GM12874 (cell line): ENCODE measurements around the gene CCND2.

Experiments
- TF ChIP-seq, protein P1 (sequence below): IDR thresholded peaks from 2 replicates; pipeline ENCODE4 v1.5.1; 2011; ENCODE audit warnings: low read depth, mild to moderate bottlenecking, control low read depth, low read length, moderate library complexity; ENCODE audit not compliant: insufficient read depth

Gene CCND2

DNA sequence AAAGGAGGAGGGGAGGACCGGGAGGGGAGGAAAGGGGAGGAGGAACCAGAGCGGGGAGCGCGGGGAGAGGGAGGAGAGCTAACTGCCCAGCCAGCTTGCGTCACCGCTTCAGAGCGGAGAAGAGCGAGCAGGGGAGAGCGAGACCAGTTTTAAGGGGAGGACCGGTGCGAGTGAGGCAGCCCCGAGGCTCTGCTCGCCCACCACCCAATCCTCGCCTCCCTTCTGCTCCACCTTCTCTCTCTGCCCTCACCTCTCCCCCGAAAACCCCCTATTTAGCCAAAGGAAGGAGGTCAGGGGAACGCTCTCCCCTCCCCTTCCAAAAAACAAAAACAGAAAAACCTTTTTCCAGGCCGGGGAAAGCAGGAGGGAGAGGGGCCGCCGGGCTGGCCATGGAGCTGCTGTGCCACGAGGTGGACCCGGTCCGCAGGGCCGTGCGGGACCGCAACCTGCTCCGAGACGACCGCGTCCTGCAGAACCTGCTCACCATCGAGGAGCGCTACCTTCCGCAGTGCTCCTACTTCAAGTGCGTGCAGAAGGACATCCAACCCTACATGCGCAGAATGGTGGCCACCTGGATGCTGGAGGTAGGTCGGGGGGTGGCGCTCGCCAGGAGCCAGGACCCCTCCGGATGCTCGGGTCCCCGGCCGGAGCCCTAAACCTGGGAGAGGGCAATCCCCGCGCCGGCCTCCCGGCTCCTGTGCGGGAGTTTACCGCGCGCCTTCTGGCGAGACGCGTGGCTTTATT is at the start of gene CCND2:
Gene CCND2 (plus strand): TSS at position 111 of the 744 bp plus-strand sequence. CDS start 279 bp downstream, at position 390.
- TF ChIP-seq, protein P1, sequence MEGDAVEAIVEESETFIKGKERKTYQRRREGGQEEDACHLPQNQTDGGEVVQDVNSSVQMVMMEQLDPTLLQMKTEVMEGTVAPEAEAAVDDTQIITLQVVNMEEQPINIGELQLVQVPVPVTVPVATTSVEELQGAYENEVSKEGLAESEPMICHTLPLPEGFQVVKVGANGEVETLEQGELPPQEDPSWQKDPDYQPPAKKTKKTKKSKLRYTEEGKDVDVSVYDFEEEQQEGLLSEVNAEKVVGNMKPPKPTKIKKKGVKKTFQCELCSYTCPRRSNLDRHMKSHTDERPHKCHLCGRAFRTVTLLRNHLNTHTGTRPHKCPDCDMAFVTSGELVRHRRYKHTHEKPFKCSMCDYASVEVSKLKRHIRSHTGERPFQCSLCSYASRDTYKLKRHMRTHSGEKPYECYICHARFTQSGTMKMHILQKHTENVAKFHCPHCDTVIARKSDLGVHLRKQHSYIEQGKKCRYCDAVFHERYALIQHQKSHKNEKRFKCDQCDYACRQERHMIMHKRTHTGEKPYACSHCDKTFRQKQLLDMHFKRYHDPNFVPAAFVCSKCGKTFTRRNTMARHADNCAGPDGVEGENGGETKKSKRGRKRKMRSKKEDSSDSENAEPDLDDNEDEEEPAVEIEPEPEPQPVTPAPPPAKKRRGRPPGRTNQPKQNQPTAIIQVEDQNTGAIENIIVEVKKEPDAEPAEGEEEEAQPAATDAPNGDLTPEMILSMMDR = no peak

DNA sequence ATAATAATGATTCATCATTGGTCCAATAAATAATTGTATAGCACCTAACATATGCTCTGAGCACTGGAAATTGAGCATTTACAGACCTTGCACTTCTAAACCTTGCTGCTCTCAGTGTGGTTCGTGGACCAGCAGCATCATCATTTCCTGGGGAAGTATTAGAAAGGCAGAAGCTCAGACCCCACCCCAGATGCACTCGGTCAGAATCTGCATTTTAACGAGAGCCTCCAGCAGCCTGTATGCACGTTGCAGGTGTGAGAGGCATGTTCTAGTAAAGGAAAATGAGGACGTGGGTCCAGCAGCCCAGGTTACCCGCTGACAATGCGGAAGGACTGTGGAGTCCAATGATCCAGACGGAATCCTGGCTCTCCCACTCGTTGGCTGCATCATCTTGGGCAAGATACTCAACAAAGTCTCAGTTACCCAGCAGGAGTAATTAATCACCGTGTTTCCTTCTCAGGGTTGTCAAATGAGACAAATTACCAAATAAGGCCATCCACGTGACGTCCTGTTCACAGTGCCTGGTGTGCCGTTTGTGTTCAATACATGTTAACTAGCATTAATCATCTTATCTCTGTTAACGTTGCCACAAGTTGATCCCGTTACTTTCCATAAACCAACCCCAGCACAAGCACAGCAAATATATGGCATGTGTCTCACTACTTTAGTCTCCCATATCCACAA is 49.2 kb upstream of the CCND2 start:
- TF ChIP-seq, protein P1 = no peak

DNA sequence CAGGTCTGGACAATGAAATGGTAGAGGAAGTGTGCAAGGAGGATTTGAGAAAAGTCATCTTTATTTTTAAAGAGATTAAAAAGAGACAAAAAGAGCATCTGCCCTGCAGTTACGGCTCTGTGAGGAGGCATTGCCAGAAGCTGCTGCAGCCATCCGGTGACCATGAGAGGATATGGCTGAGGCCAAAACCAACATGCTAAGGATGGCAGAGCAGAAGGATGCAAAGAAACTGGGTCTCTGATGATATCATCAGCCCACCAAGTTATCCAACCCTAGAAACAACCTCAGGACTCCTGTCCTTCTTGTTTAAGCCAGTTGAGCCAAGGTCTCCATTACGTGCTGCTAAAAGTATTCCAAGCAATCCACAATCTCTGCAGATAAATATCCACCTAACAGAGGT is 48.0 kb upstream of the CCND2 start:
- TF ChIP-seq, protein P1 = no peak

DNA sequence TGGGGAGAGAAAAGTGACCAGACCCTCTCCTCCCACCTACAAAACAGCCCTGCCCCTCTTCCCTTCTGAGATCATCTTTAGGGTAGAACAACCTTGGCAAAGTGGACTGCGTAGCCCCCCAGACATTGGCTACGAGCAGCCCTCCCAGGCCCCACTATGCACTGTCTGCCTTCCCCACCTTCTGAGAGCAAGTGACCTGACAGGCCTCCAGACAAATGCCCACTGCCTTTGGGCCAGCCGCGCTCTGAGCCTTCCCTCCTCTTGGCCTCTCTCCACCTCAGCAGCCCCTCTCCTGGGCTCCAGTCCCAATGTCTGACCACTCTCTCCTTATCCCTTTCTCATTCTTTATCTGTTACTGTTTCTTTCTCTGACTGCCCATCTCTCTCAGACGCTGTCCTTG is 46.5 kb upstream of the CCND2 start:
- TF ChIP-seq, protein P1 = no peak

DNA sequence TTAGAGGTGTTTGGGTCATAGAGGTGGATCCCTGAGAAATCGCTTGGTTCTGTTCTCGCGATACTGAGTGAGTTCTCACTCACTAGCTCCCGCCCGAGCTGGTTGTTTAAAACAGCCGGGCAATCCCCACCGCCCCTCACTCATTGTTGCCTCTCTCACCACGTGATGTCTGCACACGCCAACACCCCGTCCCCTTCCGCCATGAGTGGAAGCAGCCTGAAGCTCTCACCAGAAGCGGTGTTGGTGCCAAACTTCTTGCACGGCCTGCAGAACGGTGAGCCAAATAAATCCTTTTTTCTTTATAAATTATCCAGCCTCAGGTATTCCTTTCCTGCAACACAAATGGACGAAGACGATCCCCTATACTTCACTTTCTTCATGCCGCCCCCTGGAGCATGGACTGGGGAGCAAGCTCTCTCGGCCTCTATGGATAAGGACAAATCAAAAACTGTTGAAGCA is 45.4 kb upstream of the CCND2 start:
- TF ChIP-seq, protein P1 = no peak

DNA sequence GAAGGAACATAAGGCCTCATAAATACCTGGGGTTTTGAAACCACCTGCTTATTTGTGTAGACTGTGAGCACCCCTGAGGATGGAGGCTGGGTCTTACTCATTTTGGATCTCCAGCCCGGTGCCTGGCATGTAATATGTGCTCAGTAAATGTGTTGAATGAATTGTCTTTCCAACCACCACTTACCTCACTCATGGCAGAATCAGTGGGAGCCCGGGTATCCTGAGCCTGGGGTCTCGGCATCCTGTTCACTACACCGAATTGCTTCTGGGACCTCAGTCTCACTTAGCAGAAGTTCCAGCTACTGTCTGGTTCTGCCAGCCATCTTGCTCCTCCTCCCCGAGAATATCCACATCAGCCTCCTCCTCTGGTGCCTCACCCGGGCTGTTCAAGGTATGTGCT is 43.0 kb upstream of the CCND2 start:
- TF ChIP-seq, protein P1 = no peak

DNA sequence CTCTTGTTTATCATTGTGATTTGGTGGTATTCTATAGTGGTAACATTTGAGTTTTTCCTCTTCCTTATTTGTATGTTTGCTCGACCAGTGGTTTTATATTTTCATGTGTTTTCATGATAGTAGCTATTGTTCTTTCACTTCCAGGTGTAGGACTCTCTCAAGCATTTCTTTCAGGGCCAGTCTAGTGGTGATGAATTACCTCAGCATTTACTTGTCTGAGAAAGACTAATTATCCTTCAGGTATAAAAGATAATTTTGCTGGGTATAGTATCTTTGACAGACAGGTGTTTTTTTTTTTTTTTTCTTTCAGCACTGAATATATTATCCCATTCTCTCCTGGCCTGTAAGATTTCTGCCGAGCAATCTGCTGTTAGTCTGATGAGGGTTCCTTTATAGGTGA is 35.0 kb upstream of the CCND2 start:
- TF ChIP-seq, protein P1 = no peak
